ENCODE measurements around the gene MCRIP2. TPM values are rescaled to one million over a fixed set of nuclear protein-coding genes. Genes with fewer than 3 reads are reported as not detected.

Gene MCRIP2
- total RNA-seq, 3 donors from 2014 or later, result 76.3 to 116 (median 100) TPM

DNA sequence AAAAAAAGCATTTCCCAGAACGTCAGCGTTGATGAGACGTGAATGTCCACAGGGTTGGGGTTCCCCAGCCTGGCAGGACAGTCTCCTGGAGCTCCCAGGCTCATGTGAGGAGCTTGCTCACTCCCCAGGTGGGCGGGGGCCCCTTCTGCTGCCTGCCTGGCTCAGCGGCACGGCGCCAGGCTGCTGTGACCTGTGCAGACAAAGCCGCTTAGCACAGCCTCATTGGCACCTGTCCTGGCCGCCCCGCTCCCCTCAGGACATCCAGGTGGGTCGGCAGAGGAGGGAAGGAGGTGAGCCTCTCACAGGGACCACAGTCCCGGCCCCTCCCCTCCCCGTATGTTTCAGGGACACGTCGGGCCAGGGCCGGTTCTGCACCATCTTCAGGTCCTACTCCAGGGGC is 23.8 kb upstream of the MCRIP2 start:
- H3K4me1 ChIP-seq (ENCODE audit: low read depth), result peaks cover 10% of the 10 kb centered on the region
- DNase-seq (no peak), ATAC-seq (no peak)
- H3K36me3 ChIP-seq (ENCODE audit: low read depth), result no peaks in the 10 kb centered on the region
- TF ChIP-seq CTCF (IDR thresholded peaks at IDR 0.05), result no peak
- no peaks in the 10 kb centered on the region for H3K9me3 ChIP-seq
- intact Hi-C loops (cut with DNase I, micrococcal nuclease), result no loop called here
- H3K4me3 ChIP-seq, result no peak overlapping the region

DNA sequence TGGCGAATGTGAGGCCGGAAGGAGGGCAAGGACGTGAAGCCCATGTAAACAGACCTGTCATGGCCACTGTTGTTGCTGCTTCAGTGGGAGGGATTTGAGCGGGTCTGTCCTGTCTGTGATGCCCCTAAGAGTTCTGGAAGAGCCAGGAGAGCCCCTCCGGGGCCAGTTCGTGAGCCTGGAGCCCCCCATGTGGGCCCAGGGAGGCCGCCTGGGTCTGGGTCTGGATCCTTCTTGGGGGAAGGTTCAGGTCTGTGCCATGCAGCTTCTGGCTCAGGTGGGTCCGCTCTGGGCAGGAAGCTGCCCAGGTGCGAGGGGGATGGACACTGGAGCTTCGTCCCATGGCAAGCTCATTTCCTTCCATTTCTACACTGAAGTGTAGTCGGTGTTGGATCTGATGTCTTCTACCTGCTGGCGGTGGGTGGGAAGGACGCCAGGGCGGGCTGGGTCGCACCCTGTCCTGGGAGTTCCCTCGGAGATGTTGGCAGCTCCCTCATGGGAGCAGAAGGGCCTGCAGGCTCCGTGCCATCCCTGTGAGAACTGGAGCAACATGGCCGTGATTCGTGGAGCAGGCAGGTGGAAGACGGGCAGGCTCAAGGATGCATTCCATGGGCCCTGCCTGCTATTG is 22.0 kb upstream of the MCRIP2 start:
- Histone ChIP-seq H3K4me1 (ENCODE audit: low read depth) (peaks cover 10% of the 10 kb centered on the region), H3K36me3 (ENCODE audit: low read depth) (no peaks in the 10 kb centered on the region), H3K4me3 (no peak overlapping the region), H3K9me3 (no peaks in the 10 kb centered on the region)
- ATAC-seq, result no peak
- DNase-seq, result no peak
- intact Hi-C loops (cut with DNase I, micrococcal nuclease), result no loop called here
- TF ChIP-seq CTCF (IDR thresholded peaks at IDR 0.05), result no peak

- Histone ChIP-seq H3K4me1 (ENCODE audit: low read depth) (peaks cover 10% of the 10 kb centered on the region), H3K9me3 (no peaks in the 10 kb centered on the region), H3K4me3 (no peak overlapping the region), H3K36me3 (ENCODE audit: low read depth) (no peaks in the 10 kb centered on the region)
- intact Hi-C loops (cut with DNase I, micrococcal nuclease), result no loop called here
- DNase-seq (no peak), ATAC-seq (no peak)
- TF ChIP-seq CTCF (IDR thresholded peaks at IDR 0.05), result no peak
Observed at GRCh38 chr16:620700-621525, 20.7 kb upstream of the MCRIP2 start.

GRCh38 chr16:621526-622105 is 20.0 kb upstream of the MCRIP2 start:
- no peak overlapping the region for H3K4me3 ChIP-seq
- no peaks in the 10 kb centered on the region for H3K36me3 ChIP-seq (ENCODE audit: low read depth)
- ATAC-seq, result peak; percentile 13

DNA sequence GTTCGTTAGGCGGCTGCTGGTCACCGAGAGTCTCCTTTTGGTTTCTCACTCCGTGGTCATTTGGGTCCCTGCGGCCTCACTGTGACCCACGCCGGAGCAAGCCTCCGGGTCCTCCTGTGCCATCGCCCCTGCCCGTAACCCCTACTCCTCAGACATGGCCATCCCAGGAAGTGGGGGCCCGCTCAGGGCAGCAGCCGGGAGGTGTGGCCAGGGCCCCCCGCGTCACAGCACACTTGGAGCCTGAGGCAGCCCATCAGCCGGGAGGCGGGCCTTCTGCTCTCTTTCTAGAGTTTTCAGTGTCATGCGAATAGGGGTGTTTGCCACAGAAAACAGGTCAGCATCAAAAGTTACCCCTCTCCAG is 18.7 kb upstream of the MCRIP2 start:
- Histone ChIP-seq H3K9me3 (no peaks in the 10 kb centered on the region), H3K36me3 (ENCODE audit: low read depth) (no peaks in the 10 kb centered on the region), H3K4me3 (no peak overlapping the region), H3K4me1 (ENCODE audit: low read depth) (peaks cover 2% of the 10 kb centered on the region)
- no peak for TF ChIP-seq CTCF (IDR thresholded peaks at IDR 0.05)
- intact Hi-C loops (cut with DNase I, micrococcal nuclease), result no loop called here
- DNase-seq, result no peak
- no peak for ATAC-seq

More at GRCh38 chr16:621526-622105, 20.0 kb upstream of the MCRIP2 start:
- intact Hi-C loops (cut with DNase I, micrococcal nuclease), result no loop called here
- Histone ChIP-seq H3K4me1 (ENCODE audit: low read depth) (peaks cover 8% of the 10 kb centered on the region), H3K9me3 (no peaks in the 10 kb centered on the region)
- TF ChIP-seq CTCF (IDR thresholded peaks at IDR 0.05), result no peak
- no peak for DNase-seq
